NCI-H2227 (cell line): ENCODE measurements around the gene ZNF768.

ENCODE experiments used
- DNase-seq: peaks from one replicate; lab custom pipeline; 2025; ENCODE audit not compliant: unreplicated experiment; lab: John Stamatoyannopoulos, UW

ZNF768 gene

GRCh38 chr16:30526137-30526822 is at the start of gene ZNF768:
Gene ZNF768, minus strand, starts transcription at chr16:30526566. Its CDS starts 153 bp downstream, at chr16:30526413.
- no peak for DNase-seq

- no peak for DNase-seq
Measured at GRCh38 chr16:30574678-30575077, 48.3 kb upstream of the ZNF768 start.

- peak; percentile 98 for DNase-seq
Measured at GRCh38 chr16:30571445-30572322, 45.3 kb upstream of the ZNF768 start, which contains the start of gene ZNF688. Gene ZNF688, minus strand, starts transcription at chr16:30571714. Its CDS starts 85 bp downstream, at chr16:30571629.

- DNase-seq = peak; percentile 51
Measured at GRCh38 chr16:30570636-30571444, 44.5 kb upstream of the ZNF768 start.

DNA sequence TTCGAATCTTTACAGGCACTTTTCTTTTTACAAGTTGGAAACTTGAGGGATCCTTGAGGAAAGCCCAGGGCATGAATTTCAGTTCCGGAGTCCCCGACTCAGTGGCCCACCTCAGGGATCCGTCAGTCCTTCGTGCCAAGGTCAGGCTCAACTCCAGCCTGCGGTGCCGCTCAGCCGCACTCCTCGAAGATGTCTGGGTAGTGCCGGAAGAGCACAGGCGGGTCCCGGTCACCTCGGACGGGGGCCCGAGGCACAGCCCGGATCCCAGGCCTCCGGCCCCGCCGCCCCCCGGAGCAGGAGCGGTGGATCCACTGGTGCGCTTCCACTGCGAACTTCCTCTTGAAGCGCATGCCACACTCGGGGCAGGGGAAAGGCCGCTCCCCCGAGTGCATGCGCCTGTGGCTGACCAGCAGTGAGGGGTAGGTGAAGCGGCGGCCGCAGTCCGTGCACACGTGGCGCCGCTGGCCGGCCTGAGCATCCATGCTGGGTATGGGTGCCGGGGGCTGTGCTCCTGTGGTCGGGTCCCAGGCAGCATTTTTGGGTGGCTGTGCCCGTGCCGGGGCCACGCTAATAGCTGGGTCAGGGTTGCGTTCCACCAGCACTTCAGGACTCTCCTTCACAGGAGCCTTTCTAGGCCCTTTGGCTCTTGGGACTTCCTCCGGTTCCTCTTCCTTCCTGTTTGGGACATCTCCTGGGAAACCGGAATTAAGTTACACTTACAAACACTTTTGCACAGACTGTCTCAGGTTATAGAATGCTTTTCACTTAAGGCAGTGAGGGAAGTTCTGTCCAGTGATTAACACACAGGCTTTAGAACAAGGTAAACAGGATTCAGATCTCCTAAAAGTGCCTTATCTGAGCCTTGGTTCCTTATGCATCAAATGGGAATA is 43.6 kb upstream of the ZNF768 start:
- DNase-seq = no peak

DNA sequence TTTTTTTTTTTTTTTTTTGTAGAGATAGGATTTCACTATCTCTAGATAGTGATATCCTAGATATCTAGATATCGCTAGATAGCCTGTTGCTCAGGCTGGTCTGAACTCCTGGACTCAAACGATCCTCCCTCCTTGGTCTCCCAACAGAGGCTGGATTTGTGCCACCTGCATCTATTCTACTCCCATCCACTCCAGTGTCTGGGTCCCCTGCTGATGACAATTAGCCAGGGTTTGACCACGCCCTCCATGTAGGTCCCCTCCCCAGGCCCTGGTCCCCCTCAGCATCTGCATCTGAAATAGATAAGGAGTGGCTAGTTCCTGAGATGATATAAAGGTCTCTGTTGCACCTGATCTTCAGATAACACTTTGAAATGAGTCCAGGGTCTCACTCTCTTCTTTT is 42.9 kb upstream of the ZNF768 start:
- DNase-seq = no peak

GRCh38 chr16:30567991-30568638 is 41.7 kb upstream of the ZNF768 start:
- peak; percentile 27 for DNase-seq

GRCh38 chr16:30567160-30567990 is 41.0 kb upstream of the ZNF768 start:
- no peak for DNase-seq

GRCh38 chr16:30566531-30566930 is 40.2 kb upstream of the ZNF768 start:
- no peak for DNase-seq

DNA sequence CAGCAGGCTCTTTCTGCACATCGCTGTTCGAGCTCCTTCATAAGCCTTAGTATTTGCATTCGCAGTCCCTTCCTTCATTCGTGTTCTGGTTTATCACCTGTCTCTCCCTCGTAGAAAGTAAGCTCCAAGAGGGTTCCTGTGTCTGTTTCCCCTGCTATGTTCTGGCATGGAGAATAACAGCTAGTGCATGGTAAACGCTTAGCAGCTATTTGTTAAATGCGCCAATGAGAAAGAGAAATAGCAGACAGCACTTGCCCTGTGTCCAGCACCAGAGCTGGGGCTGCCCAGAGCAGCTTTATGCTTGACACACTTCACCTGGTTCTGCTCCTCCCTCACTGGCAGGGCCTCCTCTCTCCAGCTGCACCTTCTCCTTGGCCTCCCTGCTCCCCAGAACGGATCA is 39.6 kb upstream of the ZNF768 start:
- DNase-seq = no peak

- no peak for DNase-seq
Measured at GRCh38 chr16:30565526-30565925, 39.2 kb upstream of the ZNF768 start.

- DNase-seq = no peak
Measured at GRCh38 chr16:30562021-30562420, 35.7 kb upstream of the ZNF768 start.

GRCh38 chr16:30561089-30561816 is 34.9 kb upstream of the ZNF768 start:
- DNase-seq = no peak

DNA sequence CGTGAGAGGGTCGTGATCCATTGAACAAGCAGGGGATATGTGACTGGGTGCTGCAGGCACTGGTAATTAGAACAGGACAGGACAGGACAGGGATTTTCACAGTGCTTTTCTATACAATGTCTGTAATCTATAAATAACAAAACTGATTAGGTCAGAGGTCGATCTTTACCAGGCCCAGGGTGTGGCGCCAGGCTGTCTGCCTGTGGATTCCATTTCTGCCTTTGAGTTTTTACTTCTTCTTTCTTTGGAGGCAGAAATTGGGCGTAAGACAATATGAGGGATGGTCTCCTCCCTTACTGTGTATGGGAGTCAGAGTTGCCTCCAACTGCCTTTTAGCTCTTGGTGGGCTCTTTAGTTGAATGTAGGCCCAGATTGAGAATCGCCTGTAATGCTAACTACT is 33.3 kb upstream of the ZNF768 start:
- DNase-seq = no peak

DNA sequence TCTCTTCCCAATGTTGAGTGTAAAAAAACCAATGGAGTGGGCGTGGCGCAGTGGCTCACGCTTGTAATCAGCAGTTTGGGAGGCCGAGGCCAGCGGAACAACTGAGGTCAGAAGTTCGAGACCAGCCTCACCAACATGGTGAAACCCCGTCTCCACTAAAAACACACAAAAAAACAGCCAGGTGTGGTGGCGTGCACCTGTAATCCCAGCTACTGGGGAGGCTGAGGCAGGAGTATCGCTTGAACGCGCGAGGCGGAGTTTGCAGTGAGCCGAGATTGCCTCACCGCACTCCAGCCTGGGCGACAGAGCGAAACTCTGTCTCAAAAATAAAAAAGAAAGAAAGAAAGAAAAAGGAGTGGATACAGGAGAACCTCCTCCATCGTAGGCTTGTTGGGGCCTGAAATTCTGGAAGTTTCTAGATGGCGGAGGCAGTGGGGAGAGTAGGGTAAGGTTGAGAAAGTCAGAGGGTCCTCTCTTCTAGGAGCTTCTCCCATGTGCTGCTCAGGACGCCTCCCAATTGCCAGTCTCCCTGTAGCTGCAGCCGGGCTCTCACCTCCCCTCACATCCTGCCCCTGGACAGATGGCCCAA is 32.5 kb upstream of the ZNF768 start:
- DNase-seq = no peak

DNA sequence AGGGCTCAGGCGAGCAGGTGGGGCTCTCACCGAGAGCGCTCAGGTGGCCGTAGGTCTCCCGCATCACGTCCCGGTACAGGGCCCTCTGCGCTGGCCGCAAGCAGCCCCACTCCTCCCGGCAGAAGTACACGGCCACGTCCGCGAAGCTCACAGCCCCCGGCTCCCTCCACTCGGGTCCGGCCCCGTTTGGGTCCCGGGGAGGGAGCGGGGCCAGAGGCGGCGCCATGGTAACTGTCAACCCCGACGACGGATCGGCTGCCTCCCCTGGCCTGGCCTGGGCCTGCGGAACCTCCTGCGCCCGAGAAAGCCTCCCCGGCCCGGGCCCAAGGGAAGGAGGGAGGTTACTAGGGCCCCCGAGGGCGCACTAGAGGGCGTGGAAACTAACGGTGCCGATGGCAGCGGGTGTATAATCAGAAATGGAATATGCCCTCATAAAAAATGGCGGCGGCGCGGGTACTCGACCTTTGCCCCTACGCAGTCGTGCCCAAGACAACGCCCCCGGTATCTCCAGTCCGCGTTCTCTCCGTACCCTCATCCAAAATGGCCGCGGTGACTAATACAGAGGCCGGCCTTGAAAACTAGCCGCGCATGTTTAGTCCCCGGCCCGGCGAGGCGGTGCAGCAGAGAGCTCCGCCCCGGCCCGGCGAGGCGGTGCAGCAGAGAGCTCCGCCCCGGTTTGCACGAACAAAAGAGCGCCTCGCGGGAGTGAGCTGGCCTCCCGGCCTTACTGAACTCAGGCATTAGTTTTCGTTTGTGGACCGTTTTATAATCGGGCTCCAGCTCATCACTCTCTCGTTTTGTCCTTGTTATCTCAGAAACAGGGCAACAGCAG is 31.8 kb upstream of the ZNF768 start, which contains the start of gene ZNF764:
ZNF764 (minus strand) TSS at position 418 of the 832 bp plus-strand sequence; CDS start at position 226, 192 bp downstream.
- peak; percentile 99 for DNase-seq

GRCh38 chr16:30557707-30557956 is 31.3 kb upstream of the ZNF768 start:
- DNase-seq = no peak
